AG09309 (cell line): Measurements from ENCODE around the gene GIMAP8.
"Not testable (repeated sequence)": the region's sequence is repeated elsewhere in the genome, so short reads cannot be mapped to it uniquely, and the experiment has no call there.

Experiments
- DNase-seq: peaks from one replicate; pipeline ENCODE4 v3.0.0-alpha.2; 2010; ENCODE audit warnings: low read depth
- H3K4me3 ChIP-seq: 2 replicates; pipeline ENCODE4 v1.5.1; 2011; ENCODE audit warnings: mild to moderate bottlenecking, low read depth, low read length, moderate library complexity; ENCODE audit not compliant: control insufficient read depth
- CTCF ChIP-seq: IDR thresholded peaks from 2 replicates; pipeline ENCODE4 v1.5.1; 2011; ENCODE audit warnings: mild to moderate bottlenecking, low read depth, low read length, inconsistent platforms; ENCODE audit not compliant: insufficient read depth, control insufficient read depth; ENCODE audit errors: missing control alignments

The GIMAP8 gene

GRCh38 chr7:150513758-150514157 is 63.3 kb downstream of the GIMAP8 start:
- no peak for DNase-seq
- TF ChIP-seq CTCF: no peak
- H3K4me3 ChIP-seq: no peak overlapping the region

GRCh38 chr7:150514748-150515222 is 64.4 kb downstream of the GIMAP8 start, which contains the start of gene GIMAP7:
TSS of gene GIMAP7 (plus strand) at chr7:150514872. CDS start at chr7:150519975, 5,103 bp downstream.
- no peak within 1 kb of the TSS for H3K4me3 ChIP-seq
- DNase-seq: no peak
- no peak for TF ChIP-seq CTCF

- no peak overlapping the region for H3K4me3 ChIP-seq
- no peak for DNase-seq
- no peak for TF ChIP-seq CTCF
Observed at GRCh38 chr7:150515248-150516147, 65.1 kb downstream of the GIMAP8 start.

GRCh38 chr7:150516956-150517745 is 66.7 kb downstream of the GIMAP8 start:
- TF ChIP-seq CTCF: no peak
- no peak overlapping the region for H3K4me3 ChIP-seq

GRCh38 chr7:150519310-150519709 is 68.9 kb downstream of the GIMAP8 start:
- H3K4me3 ChIP-seq: no peak overlapping the region
- TF ChIP-seq CTCF: no peak
- DNase-seq: no peak

More at GRCh38 chr7:150516956-150517745, 66.7 kb downstream of the GIMAP8 start:
- no peak for DNase-seq

GRCh38 chr7:150520145-150520544 is 69.7 kb downstream of the GIMAP8 start:
- TF ChIP-seq CTCF: no peak
- DNase-seq: no peak
- no peak overlapping the region for H3K4me3 ChIP-seq

- DNase-seq, H3K4me3 ChIP-seq: not testable (repeated sequence)
Observed at GRCh38 chr7:150522931-150523330, 72.5 kb downstream of the GIMAP8 start.
